GM23338 (cell line): ENCODE data around the gene MYO18A. TPM values are rescaled to one million over a fixed set of nuclear protein-coding genes. Genes with fewer than 3 reads are reported as not detected.

Source experiments
- polyA plus RNA-seq: library from polyadenylated mRNA; unstranded; fragments of >200 nt; fragmentation: Nextera tagmentation; extraction: Ambion mirVana; gene quantifications from 2 replicates; pipeline ENCODE4 v1.2.1, GENCODE V29; 2016
- total RNA-seq: library from RNA; depleted of rRNA; stranded (reverse); fragments of >200 nt; shearing (Covaris generic); gene quantifications from 2 replicates; pipeline ENCODE4 v1.2.3, GENCODE V29; 2014; rRNA removed

The MYO18A gene
- total and polyA plus RNA-seq, 2 experiments from 2014 or later = 18.3 to 37.5 TPM

Other genes with a start within 250 kb of the MYO18A start
- gene PHF12, start 228.9 kb downstream of the MYO18A start, total RNA-seq = 41.0 and 45.4 TPM in 2 replicates
- gene PHF12, start 228.9 kb downstream of the MYO18A start, polyA plus RNA-seq = 19.7 and 20.8 TPM in 2 replicates
- 3.1 and 6.5 TPM in 2 replicates for gene SEZ6, start 174.4 kb downstream of the MYO18A start, total RNA-seq
- 1.0 TPM in 2 replicates for gene SEZ6, start 174.4 kb downstream of the MYO18A start, polyA plus RNA-seq
- gene PIPOX, start 137.3 kb downstream of the MYO18A start, total RNA-seq = 34.6 and 42.8 TPM in 2 replicates
- 22.2 and 22.6 TPM in 2 replicates for gene PIPOX, start 137.3 kb downstream of the MYO18A start, polyA plus RNA-seq
- gene CRYBA1, start 66.5 kb upstream of the MYO18A start, total RNA-seq = not detected in 2 replicates
- not detected in 2 replicates for gene CRYBA1, start 66.5 kb upstream of the MYO18A start, polyA plus RNA-seq
- 86.2 and 88.5 TPM in 2 replicates for gene NUFIP2, start 113.8 kb upstream of the MYO18A start, total RNA-seq
- 20.4 and 22.2 TPM in 2 replicates for gene NUFIP2, start 113.8 kb upstream of the MYO18A start, polyA plus RNA-seq
- 63.3 and 69.8 TPM in 2 replicates for gene TAOK1, start 210.0 kb upstream of the MYO18A start, total RNA-seq
- 18.2 and 19.4 TPM in 2 replicates for gene TAOK1, start 210.0 kb upstream of the MYO18A start, polyA plus RNA-seq